Spleen (tissue), 11 donors: ENCODE data around the gene CDC27. TPM values are rescaled to one million over a fixed set of nuclear protein-coding genes. Genes with fewer than 3 reads are reported as not detected.

Experiments used
- DNase-seq: peaks from one replicate; pipeline ENCODE4 v3.0.0-alpha.2; 2020
- H3K27ac ChIP-seq, 8 donors: fragments of 200-600 bp; sonication (generic) in 7 of 8; 1 replicate in 4 of 8; 2 replicates in 4 of 8; pipeline versions ENCODE4 v1.5.0 to v1.8.0; 2016 to 2021; ENCODE audit warnings: inconsistent platforms in 4 of 8, mild to moderate bottlenecking in 4 of 8, moderate library complexity in 1 of 8
- H3K27me3 ChIP-seq, 7 donors: fragments of 200-600 bp; sonication (generic) in 6 of 7; replicated peaks in 1 of 7; 1 replicate in 4 of 7; 2 replicates in 3 of 7; pipeline versions ENCODE4 v1.5.0 to v1.8.0; 2016 to 2021; ENCODE audit warnings: inconsistent platforms in 3 of 7, mild to moderate bottlenecking in 1 of 7
- H3K36me3 ChIP-seq, 6 donors: fragments of 200-600 bp; sonication (generic) in 5 of 6; 1 replicate in 4 of 6; 2 replicates in 2 of 6; pipeline versions ENCODE4 v1.5.0 to v1.8.0; 2016 to 2021; ENCODE audit warnings: inconsistent platforms in 2 of 6
- H3K4me1 ChIP-seq, 6 donors: fragments of 200-600 bp; sonication (generic) in 5 of 6; 1 replicate in 3 of 6; 2 replicates in 3 of 6; pipeline versions ENCODE4 v1.5.0 to v1.8.0; 2016 to 2021; ENCODE audit warnings: inconsistent platforms in 3 of 6
- H3K4me3 ChIP-seq, 8 donors: fragments of 200-600 bp; sonication (generic) in 7 of 8; 1 replicate in 4 of 8; 2 replicates in 4 of 8; pipeline versions ENCODE4 v1.5.0 to v1.8.0; 2016 to 2021; ENCODE audit warnings: inconsistent platforms in 4 of 8, mild to moderate bottlenecking in 4 of 8, moderate library complexity in 2 of 8
- H3K9me3 ChIP-seq, 8 donors: fragments of 200-600 bp; sonication (generic) in 7 of 8; 1 replicate in 4 of 8; 2 replicates in 4 of 8; pipeline versions ENCODE4 v1.5.0 to v1.8.0; 2016 to 2021; ENCODE audit warnings: inconsistent platforms in 4 of 8
- CTCF ChIP-seq, 11 experiments: fragments of 200-600 bp in 7 of 11; fragments of 450-650 bp in 4 of 11; sonication (generic) in 4 of 11; IDR thresholded peaks in 8 of 11; conservative IDR thresholded peaks in 3 of 11; 1 replicate in 7 of 11; 2 replicates in 4 of 11; pipeline versions ENCODE4 v1.4.0 to v1.8.0; 2016 to 2021; ENCODE audit warnings: antibody characterized with exemption in 11 of 11, inconsistent platforms in 4 of 11, mild to moderate bottlenecking in 1 of 11
- POLR2A ChIP-seq, 3 donors: fragments of 450-650 bp; IDR thresholded peaks; one replicate each; pipeline ENCODE4 v1.5.1; 2017; ENCODE audit warnings: antibody characterized with exemption in 3 of 3, mild to moderate bottlenecking in 1 of 3
- POLR2AphosphoS5 ChIP-seq, 3 donors: sonication (generic); formaldehyde crosslinking; IDR thresholded peaks; one replicate each; pipeline ENCODE4 v1.5.1; 2017; ENCODE audit warnings: antibody characterized with exemption in 3 of 3
- WGBS, 5 donors: extraction: QIAGEN DNeasy Blood & Tissue Kit in 3 of 5; methylation state at CpG; one replicate each; pipeline versions ENCODE4 v1.1.5 to v1.1.7; 2013 to 2018; 5-methylcytosine and 5-hydroxymethylcytosine counted together
- intact Hi-C: fragments of 100-400 bp; cut with DNase I; formaldehyde crosslinking; loops from one replicate; pipeline ENCODE4 v1.15.0; 2023; ENCODE audit warnings: low total_unique reads
- polyA plus RNA-seq, 3 donors: library from polyadenylated mRNA; stranded (reverse); fragments of 200-250 nt; gene quantifications; one replicate each; pipeline ENCODE4 v1.2.1, GENCODE V29; 2013
- total RNA-seq, 7 donors: library from RNA; depleted of rRNA in 3 of 7; stranded (reverse); fragments of >200 nt in 3 of 7; fragmentation: NEBNext Ultra II Directional in 4 of 7; extraction: Animal tissue kit (Norgen Biotek cat#: 25700) in 4 of 7; gene quantifications; one replicate each; pipeline versions ENCODE4 v1.1.0 to v1.2.1, GENCODE V29; 2016 to 2021
- donor health status: healthy with polysubstance abuse.
- donor health status: DM: no; HTN: no; CAD: no; lungs with moderate emphysema.
- donor health status: DM: no; HTN: no; CAD: no.
- donor health status: Bipolar disorder and iron deficiency.
- donor health status: healthy.
- donor health status: DM: no; HTN: no; CAD: no.
- donor health status: DM: yes; HTN: yes; CAD: no.

The CDC27 gene
- total and polyA plus RNA-seq, 10 donors: 14.0 to 94.5 (median 75.8) TPM

GRCh38 chr17:47231334-47231733 is 42.2 kb upstream of the CDC27 start:
- H3K4me3 ChIP-seq: no peak overlapping the region
- H3K4me1 ChIP-seq: peaks cover 11 to 29% (median 25%) of the 10 kb centered on the region in 6 donors
- no peaks in the 10 kb centered on the region for H3K9me3 ChIP-seq
- no peaks in the 10 kb centered on the region for H3K27me3 ChIP-seq
- TF ChIP-seq CTCF (IDR thresholded peaks at IDR 0.05 in 8 of 11, conservative IDR thresholded peaks at IDR 0.05 in 3 of 11): no peak
- TF ChIP-seq POLR2AphosphoS5 (IDR thresholded peaks at IDR 0.05): no peak
- no peak for TF ChIP-seq POLR2A (IDR thresholded peaks at IDR 0.05)
- no peak for DNase-seq
- H3K36me3 ChIP-seq: no peaks in the 10 kb centered on the region
- intact Hi-C loops: loop anchor here (5.0 kb wide), 1 partner anchor 86 kb away; no protein-coding TSS in a partner anchor
- 64 to 79% (median 76%) methylated on average over 3 of the region's 3 CpGs for WGBS, 5 donors
- no peak overlapping the region for H3K27ac ChIP-seq

- no peaks in the 10 kb centered on the region for H3K9me3 ChIP-seq
- WGBS, 5 donors: 64 to 81% (median 73%) methylated on average over 10 of the region's 10 CpGs
- no peak for DNase-seq
- intact Hi-C loops: loop anchor here (5.0 kb wide), 1 partner anchor 86 kb away; no protein-coding TSS in a partner anchor
- no peaks in the 10 kb centered on the region for H3K36me3 ChIP-seq
- H3K4me1 ChIP-seq: peaks cover 12 to 34% (median 29%) of the 10 kb centered on the region in 6 donors
- peak overlapping the region in 2 of 8 donors; percentile 20 to 55 for H3K4me3 ChIP-seq
- TF ChIP-seq POLR2A (IDR thresholded peaks at IDR 0.05): no peak
- TF ChIP-seq POLR2AphosphoS5 (IDR thresholded peaks at IDR 0.05): no peak
- no peak for TF ChIP-seq CTCF (IDR thresholded peaks at IDR 0.05 in 8 of 11, conservative IDR thresholded peaks at IDR 0.05 in 3 of 11)
- no peaks in the 10 kb centered on the region for H3K27me3 ChIP-seq
- H3K27ac ChIP-seq: no peak overlapping the region
These were observed 41.8 kb upstream of the CDC27 start for GRCh38 chr17:47230864-47231263.

- intact Hi-C loops: loop anchor here (5.0 to 10.0 kb wide), 2 partner anchors 88 to 385 kb away; no protein-coding TSS in a partner anchor
- DNase-seq: peak; percentile 86
- H3K27me3 ChIP-seq: no peaks in the 10 kb centered on the region
- 12 to 16% (median 13%) methylated on average over 22 of the region's 22 CpGs for WGBS, 5 donors
- TF ChIP-seq CTCF (IDR thresholded peaks at IDR 0.05 in 8 of 11, conservative IDR thresholded peaks at IDR 0.05 in 3 of 11) (peak; percentile 74 to 98 (median 95)), POLR2AphosphoS5 (IDR thresholded peaks at IDR 0.05) (peak in 1 of 3 donors; percentile 64), POLR2A (IDR thresholded peaks at IDR 0.05) (peak in 1 of 3 donors; percentile 1)
- no peaks in the 10 kb centered on the region for H3K9me3 ChIP-seq
- no peak overlapping the region for H3K27ac ChIP-seq
- H3K4me3 ChIP-seq: peak overlapping the region in 2 of 8 donors; percentile 22 to 55
- H3K36me3 ChIP-seq: no peaks in the 10 kb centered on the region
- peaks cover 17 to 44% (median 34%) of the 10 kb centered on the region in 6 donors for H3K4me1 ChIP-seq
These were observed 40.7 kb upstream of the CDC27 start for GRCh38 chr17:47229535-47230443.

- Histone ChIP-seq H3K36me3 (no peaks in the 10 kb centered on the region), H3K9me3 (peaks cover 0 to 8% (median 6%) of the 10 kb centered on the region in 8 donors), H3K4me3 (no peak overlapping the region), H3K27me3 (no peaks in the 10 kb centered on the region), H3K4me1 (peaks cover 19 to 57% (median 41%) of the 10 kb centered on the region in 6 donors), H3K27ac (no peak overlapping the region)
- DNase-seq: no peak
- intact Hi-C loops: loop anchor here (10.0 kb wide), 1 partner anchor 387 kb away; no protein-coding TSS in a partner anchor
- WGBS, 5 donors: 81 to 95% (median 88%) methylated on average over 2 of the region's 2 CpGs
- TF ChIP-seq POLR2AphosphoS5 (IDR thresholded peaks at IDR 0.05): no peak
These were observed 38.8 kb upstream of the CDC27 start for GRCh38 chr17:47227862-47228261.
